G401 (cell line): ENCODE measurements around the gene RIBC2. TPM values are rescaled to one million over a fixed set of nuclear protein-coding genes. Genes with fewer than 3 reads are reported as not detected.

Experiments
- total RNA-seq: library from RNA; depleted of rRNA; stranded (reverse); fragments of >200 nt; shearing (Covaris generic); gene quantifications from 2 replicates; pipeline ENCODE4 v1.2.3, GENCODE V29; 2014; rRNA removed

RIBC2 gene
- total RNA-seq, 1 experiment from 2014 or later, result 6.6 TPM

Other genes starting within 250 kb of the RIBC2 start
- gene NUP50, start 249.8 kb upstream of the RIBC2 start, total RNA-seq, result 46.0 and 51.9 TPM in 2 replicates
- gene KIAA0930, start 172.8 kb upstream of the RIBC2 start, total RNA-seq, result 32.8 and 71.4 TPM in 2 replicates
- not detected in 2 replicates for gene UPK3A, start 128.7 kb upstream of the RIBC2 start, total RNA-seq
- gene FAM118A, start 103.8 kb upstream of the RIBC2 start, total RNA-seq, result 11.0 and 38.4 TPM in 2 replicates
- gene SMC1B, start 94 bp upstream of the RIBC2 start, total RNA-seq, result not detected in 2 replicates
- gene FBLN1, start 89.2 kb downstream of the RIBC2 start, total RNA-seq, result 97.6 and 128 TPM in 2 replicates